ENCODE measurements around the gene PTPRG.

Gene PTPRG

GRCh38 chr3:61729038-61729634, 167.8 kb downstream of the PTPRG start:
- no peak overlapping the region for H3K4me3 ChIP-seq (ENCODE audit: low read depth, low read length)
- TF ChIP-seq CTCF (IDR thresholded peaks at IDR 0.05; ENCODE audit: low read depth, low read length, missing control alignments), result no peak
- no peak for DNase-seq (ENCODE audit: low read depth)
- in situ Hi-C loops (cut with HindIII; ENCODE audit: low sequenced_read_pairs), result loop anchor here (5.0 kb wide), 1 partner anchor 43 kb away; no protein-coding TSS in a partner anchor

GRCh38 chr3:61730056-61730455, 168.7 kb downstream of the PTPRG start:
- H3K4me3 ChIP-seq (ENCODE audit: low read depth, low read length), result no peak overlapping the region
- in situ Hi-C loops (cut with HindIII; ENCODE audit: low sequenced_read_pairs), result no loop called here
- no peak for TF ChIP-seq CTCF (IDR thresholded peaks at IDR 0.05; ENCODE audit: low read depth, low read length, missing control alignments)
- no peak for DNase-seq (ENCODE audit: low read depth)

- TF ChIP-seq CTCF (IDR thresholded peaks at IDR 0.05; ENCODE audit: low read depth, low read length, missing control alignments), result no peak
- DNase-seq (ENCODE audit: low read depth), result no peak
- in situ Hi-C loops (cut with HindIII; ENCODE audit: low sequenced_read_pairs), result no loop called here
- H3K4me3 ChIP-seq (ENCODE audit: low read depth, low read length), result no peak overlapping the region
These were observed 169.3 kb downstream of the PTPRG start for GRCh38 chr3:61730577-61731231.

- in situ Hi-C loops (cut with HindIII; ENCODE audit: low sequenced_read_pairs), result no loop called here
- no peak for TF ChIP-seq CTCF (IDR thresholded peaks at IDR 0.05; ENCODE audit: low read depth, low read length, missing control alignments)
- no peak for DNase-seq (ENCODE audit: low read depth)
- no peak overlapping the region for H3K4me3 ChIP-seq (ENCODE audit: low read depth, low read length)
These were observed 171.6 kb downstream of the PTPRG start for GRCh38 chr3:61733000-61733399.

- no peak overlapping the region for H3K4me3 ChIP-seq (ENCODE audit: low read depth, low read length)
These were observed 172.5 kb downstream of the PTPRG start for GRCh38 chr3:61733876-61734275.

More at GRCh38 chr3:61733876-61734275, 172.5 kb downstream of the PTPRG start:
- DNase-seq (ENCODE audit: low read depth), result no peak
- TF ChIP-seq CTCF (IDR thresholded peaks at IDR 0.05; ENCODE audit: low read depth, low read length, missing control alignments), result no peak
- in situ Hi-C loops (cut with HindIII; ENCODE audit: low sequenced_read_pairs), result no loop called here

Measured in astrocyte of the cerebellum (primary cell).